Stomach smooth muscle (tissue), 2 donors: ENCODE measurements around the gene PPP1R3G.

Source experiments
- H3K27ac ChIP-seq: one replicate; pipeline ENCODE4 v1.7.0; 2013; ENCODE audit warnings: mild to moderate bottlenecking, low read length, inconsistent platforms
- H3K27me3 ChIP-seq, 2 donors: one replicate each; pipeline ENCODE4 v1.7.0; 2013; ENCODE audit warnings: low read length in 2 of 2; ENCODE audit not compliant: insufficient read depth in 2 of 2, control insufficient read depth in 1 of 2
- H3K36me3 ChIP-seq, 2 donors: one replicate each; pipeline ENCODE4 v1.7.0; 2013; ENCODE audit warnings: low read length in 2 of 2; ENCODE audit not compliant: control insufficient read depth in 2 of 2, insufficient read depth in 2 of 2
- H3K4me1 ChIP-seq: one replicate; pipeline ENCODE4 v1.7.0; 2013; ENCODE audit warnings: low read length; ENCODE audit not compliant: control insufficient read depth, insufficient read depth
- H3K4me3 ChIP-seq, 2 donors: one replicate each; pipeline ENCODE4 v1.7.0; 2013; ENCODE audit warnings: low read length in 2 of 2
- H3K9ac ChIP-seq, 2 donors: one replicate each; pipeline ENCODE4 v1.7.0; 2013; ENCODE audit warnings: low read length in 2 of 2, mild to moderate bottlenecking in 1 of 2
- H3K9me3 ChIP-seq, 2 donors: one replicate each; pipeline ENCODE4 v1.7.0; 2013; ENCODE audit warnings: low read length in 2 of 2; ENCODE audit not compliant: control insufficient read depth in 2 of 2
- donor health status: healthy.
- donor health status: Pancreatic carcinoma.

Gene PPP1R3G

DNA sequence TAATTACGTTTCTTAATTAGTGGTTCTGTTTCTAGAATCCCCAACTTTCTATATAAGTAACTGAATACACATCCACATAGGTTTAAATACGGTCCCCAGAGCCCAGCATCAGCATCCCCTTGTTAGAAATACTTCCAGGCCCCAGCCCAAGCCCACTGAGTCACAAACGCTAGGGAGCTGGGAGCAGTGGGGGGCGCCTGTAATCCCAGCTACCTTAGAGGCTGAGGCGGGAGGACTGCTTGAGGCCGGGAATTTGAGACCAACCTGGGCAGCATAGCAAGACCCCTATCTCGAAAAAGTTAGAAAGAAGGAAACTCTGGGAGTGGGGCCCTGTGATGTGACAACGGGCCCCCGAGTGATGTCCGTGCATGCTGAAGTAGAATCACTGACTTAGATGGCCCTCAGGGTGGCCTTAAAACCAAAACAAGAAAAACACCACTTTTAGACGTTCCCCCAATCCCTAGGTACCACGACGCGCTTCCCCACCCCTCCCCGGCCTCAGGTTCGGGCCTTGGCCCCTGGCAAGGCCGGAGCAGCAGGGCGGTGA is 1.3 kb upstream of the PPP1R3G start:
- no peaks in the 10 kb centered on the region for H3K27me3 ChIP-seq
- H3K9ac ChIP-seq = peak overlapping the region in 1 of 2 donors; percentile 70
- peak overlapping the region; percentile 62 for H3K27ac ChIP-seq
- H3K4me1 ChIP-seq = peaks cover 21% of the 10 kb centered on the region
- H3K36me3 ChIP-seq = no peaks in the 10 kb centered on the region
- no peaks in the 10 kb centered on the region for H3K9me3 ChIP-seq
- peak overlapping the region; percentile 81 to 84 for H3K4me3 ChIP-seq

DNA sequence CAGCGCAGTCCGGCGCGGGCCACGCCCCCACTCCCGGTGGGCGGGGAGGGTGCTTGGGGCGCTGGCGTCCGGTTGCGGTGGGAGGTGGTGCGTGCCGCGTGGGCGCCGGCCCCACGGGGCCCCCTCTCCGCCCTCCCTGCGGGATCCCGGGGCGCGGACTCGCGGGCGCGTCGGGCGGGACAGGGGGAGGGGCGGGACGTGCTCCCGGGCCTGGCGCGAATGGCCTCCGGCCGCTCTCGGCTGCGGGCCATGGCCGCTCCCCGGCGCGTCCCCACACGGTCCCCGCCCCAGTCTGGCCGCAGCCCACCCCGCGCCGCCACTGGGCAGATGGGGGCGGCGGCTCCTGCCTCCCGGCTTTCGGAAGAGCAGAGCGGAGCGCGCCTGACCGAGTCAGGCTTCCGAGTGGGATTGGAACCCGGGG is 771 bp upstream of the PPP1R3G start:
- Histone ChIP-seq H3K9me3 (no peaks in the 10 kb centered on the region), H3K27me3 (no peaks in the 10 kb centered on the region), H3K27ac (peak overlapping the region; percentile 62), H3K4me1 (peaks cover 21% of the 10 kb centered on the region), H3K4me3 (peak overlapping the region; percentile 81 to 84), H3K36me3 (no peaks in the 10 kb centered on the region), H3K9ac (peak overlapping the region; percentile 47 to 70)

DNA sequence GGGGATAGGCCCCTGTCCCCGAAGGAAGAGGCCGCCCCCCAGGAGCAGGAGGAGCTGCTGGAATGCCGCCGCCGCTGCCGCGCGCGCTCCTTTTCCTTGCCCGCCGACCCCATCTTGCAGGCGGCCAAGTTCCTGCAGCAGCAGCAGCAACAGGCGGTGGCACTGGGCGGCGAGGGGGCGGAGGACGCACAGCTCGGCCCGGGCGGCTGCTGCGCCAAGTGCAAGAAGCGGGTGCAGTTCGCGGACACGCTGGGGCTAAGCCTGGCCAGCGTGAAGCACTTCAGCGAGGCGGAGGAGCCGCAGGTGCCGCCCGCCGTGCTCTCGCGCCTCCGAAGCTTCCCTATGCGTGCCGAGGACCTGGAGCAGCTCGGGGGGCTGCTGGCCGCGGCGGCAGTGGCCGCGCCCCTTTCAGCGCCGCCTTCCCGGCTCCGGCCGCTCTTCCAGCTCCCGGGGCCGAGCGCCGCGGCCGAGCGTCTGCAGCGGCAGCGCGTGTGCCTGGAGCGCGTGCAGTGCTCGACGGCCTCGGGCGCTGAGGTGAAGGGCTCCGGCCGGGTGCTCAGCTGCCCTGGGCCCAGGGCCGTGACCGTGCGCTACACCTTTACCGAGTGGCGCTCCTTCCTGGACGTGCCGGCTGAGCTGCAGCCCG is 630 bp downstream of the PPP1R3G start:
- no peaks in the 10 kb centered on the region for H3K36me3 ChIP-seq
- H3K27me3 ChIP-seq = no peaks in the 10 kb centered on the region
- peak overlapping the region in 1 of 2 donors; percentile 70 for H3K9ac ChIP-seq
- peak overlapping the region; percentile 81 to 84 for H3K4me3 ChIP-seq
- peak overlapping the region; percentile 62 for H3K27ac ChIP-seq
- peaks cover 21% of the 10 kb centered on the region for H3K4me1 ChIP-seq
- no peaks in the 10 kb centered on the region for H3K9me3 ChIP-seq

DNA sequence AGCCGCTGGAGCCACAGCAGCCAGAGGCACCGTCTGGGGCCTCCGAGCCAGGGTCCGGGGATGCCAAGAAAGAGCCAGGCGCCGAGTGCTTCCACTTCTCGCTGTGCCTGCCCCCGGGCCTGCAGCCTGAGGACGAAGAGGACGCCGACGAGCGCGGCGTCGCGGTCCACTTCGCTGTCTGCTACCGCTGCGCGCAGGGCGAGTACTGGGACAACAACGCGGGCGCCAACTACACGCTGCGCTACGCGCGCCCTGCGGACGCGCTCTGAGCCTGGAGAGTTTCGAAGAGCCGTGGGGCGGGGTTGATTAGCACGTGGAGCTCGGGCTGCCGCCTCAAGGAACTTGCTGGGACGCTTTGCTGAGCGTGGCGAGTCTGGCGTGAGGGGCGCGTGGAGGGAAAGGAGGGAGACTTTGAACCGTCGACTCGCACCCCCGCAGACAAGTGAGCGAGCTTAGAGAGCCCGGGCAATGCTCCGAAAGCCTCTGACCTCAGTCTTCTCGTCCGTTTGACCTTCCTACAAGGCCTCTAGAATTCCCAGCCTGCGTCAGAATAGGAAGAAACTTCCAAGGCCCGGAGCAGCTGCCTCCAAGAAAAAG is 1.3 kb downstream of the PPP1R3G start:
- no peak overlapping the region for H3K9ac ChIP-seq
- no peaks in the 10 kb centered on the region for H3K9me3 ChIP-seq
- no peak overlapping the region for H3K27ac ChIP-seq
- peak overlapping the region; percentile 81 to 84 for H3K4me3 ChIP-seq
- peaks cover 20% of the 10 kb centered on the region for H3K4me1 ChIP-seq
- no peaks in the 10 kb centered on the region for H3K36me3 ChIP-seq
- no peaks in the 10 kb centered on the region for H3K27me3 ChIP-seq

DNA sequence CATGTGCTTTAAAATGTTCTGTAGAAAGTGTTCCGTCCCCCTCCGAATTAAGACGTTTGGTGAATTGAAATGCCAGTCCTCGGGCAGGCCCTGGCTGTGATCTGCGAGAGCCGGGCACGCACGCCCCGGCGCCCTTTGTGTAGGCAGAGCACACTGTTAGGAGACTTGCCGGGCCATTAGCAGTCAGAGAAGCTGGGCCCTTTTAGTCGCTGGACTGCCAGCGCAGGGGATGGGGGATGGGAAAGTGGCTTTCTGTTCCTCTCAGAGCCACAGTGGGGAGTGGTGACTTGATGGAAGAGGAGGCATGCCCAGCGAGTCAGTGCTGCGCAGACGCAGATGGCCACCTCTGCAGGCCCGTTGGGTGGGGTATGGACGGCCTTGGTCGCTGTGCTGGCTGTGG is 2.2 kb downstream of the PPP1R3G start:
- H3K4me1 ChIP-seq = peaks cover 19% of the 10 kb centered on the region
- no peak overlapping the region for H3K4me3 ChIP-seq
- no peak overlapping the region for H3K9ac ChIP-seq
- H3K27ac ChIP-seq = no peak overlapping the region
- no peaks in the 10 kb centered on the region for H3K9me3 ChIP-seq
- no peaks in the 10 kb centered on the region for H3K27me3 ChIP-seq
- no peaks in the 10 kb centered on the region for H3K36me3 ChIP-seq

DNA sequence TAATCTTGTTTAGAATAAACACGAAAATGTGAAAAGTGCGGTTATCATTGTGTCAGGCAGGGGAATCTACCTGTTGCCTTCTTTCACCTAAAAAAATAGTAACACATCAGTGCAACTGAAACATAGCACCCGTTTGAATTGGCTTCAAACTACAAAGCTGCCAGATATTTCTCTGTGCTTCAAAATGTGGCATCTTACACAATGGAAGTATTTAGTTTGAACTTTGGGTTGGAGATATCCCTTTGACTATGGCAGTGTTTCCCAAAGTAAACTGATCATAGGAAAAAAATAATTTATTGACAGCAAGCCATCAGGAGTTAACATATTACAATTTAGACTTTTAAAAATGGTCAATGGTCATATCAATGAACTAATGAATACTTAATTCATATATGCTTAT is 3.6 kb downstream of the PPP1R3G start:
- Histone ChIP-seq H3K27ac (no peak overlapping the region), H3K9me3 (no peaks in the 10 kb centered on the region), H3K4me3 (no peak overlapping the region), H3K9ac (no peak overlapping the region), H3K36me3 (no peaks in the 10 kb centered on the region), H3K4me1 (peaks cover 19% of the 10 kb centered on the region), H3K27me3 (no peaks in the 10 kb centered on the region)

DNA sequence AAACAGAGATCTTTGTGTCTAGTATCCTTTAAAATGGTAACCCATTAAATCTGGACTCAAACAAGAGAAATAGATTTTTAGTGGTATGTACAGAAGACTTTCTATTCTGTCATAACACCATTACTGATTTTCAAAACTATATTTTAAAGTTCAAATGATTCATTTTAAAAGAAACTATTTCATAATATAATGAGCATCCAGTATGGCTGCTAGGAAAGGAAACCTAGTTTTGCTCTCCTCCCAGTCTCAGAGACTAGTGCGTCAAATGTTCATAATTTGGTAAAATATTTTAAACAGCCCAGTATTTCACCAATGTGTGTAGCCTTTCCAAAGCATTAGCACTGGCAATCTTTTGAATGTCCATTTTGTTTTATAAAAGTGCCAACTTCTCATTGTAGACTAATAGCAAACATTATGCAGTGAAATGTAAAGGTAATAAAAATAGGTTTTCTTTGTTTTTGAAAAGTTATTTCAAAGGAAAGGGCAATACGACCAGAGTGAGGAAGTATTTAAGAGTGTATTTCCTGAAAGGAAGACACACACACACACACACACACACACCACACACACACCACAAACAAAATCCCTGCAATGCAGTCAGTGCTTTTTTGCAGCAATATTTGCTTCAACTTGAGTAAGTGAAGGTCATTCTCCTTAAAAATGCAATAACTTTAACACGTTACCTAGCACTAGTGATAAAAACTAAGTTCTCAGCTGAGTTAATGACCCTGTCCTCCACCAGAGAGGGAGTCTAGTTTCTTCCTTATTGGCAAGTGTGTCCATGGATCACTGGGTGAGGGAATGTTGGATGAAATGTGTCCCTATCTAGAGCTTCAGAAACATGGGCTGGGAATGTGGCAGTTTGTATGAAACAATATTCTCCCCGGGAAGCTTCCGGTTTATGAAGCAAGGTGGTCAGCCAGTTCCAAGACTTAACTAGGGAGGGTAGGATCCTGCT is 4.6 kb downstream of the PPP1R3G start:
- Histone ChIP-seq H3K9ac (no peak overlapping the region), H3K4me3 (no peak overlapping the region), H3K27ac (no peak overlapping the region), H3K4me1 (peaks cover 14% of the 10 kb centered on the region), H3K36me3 (no peaks in the 10 kb centered on the region), H3K9me3 (no peaks in the 10 kb centered on the region), H3K27me3 (no peaks in the 10 kb centered on the region)

DNA sequence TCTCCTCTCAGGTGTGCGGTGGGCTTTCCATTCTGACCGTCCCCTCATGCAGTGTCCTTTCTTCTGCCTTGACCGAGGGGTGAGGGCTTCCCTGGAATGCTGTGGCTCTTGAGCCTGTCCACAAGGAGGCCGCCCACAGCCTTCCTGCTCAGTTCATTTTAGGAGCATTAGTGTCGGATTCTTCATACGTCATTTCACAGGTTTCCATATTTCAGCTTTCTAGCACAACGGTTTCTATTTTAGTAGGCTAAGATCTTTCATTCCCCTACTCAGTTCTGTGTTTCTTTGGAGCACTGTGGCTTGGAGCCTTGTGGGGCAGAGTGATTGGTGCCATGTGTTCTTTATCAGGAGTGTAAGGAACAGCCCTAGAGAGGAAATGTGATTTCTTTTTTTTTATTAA is 5.5 kb downstream of the PPP1R3G start:
- peaks cover 14% of the 10 kb centered on the region for H3K4me1 ChIP-seq
- no peaks in the 10 kb centered on the region for H3K27me3 ChIP-seq
- no peak overlapping the region for H3K9ac ChIP-seq
- no peak overlapping the region for H3K27ac ChIP-seq
- no peaks in the 10 kb centered on the region for H3K9me3 ChIP-seq
- no peak overlapping the region for H3K4me3 ChIP-seq
- no peaks in the 10 kb centered on the region for H3K36me3 ChIP-seq

DNA sequence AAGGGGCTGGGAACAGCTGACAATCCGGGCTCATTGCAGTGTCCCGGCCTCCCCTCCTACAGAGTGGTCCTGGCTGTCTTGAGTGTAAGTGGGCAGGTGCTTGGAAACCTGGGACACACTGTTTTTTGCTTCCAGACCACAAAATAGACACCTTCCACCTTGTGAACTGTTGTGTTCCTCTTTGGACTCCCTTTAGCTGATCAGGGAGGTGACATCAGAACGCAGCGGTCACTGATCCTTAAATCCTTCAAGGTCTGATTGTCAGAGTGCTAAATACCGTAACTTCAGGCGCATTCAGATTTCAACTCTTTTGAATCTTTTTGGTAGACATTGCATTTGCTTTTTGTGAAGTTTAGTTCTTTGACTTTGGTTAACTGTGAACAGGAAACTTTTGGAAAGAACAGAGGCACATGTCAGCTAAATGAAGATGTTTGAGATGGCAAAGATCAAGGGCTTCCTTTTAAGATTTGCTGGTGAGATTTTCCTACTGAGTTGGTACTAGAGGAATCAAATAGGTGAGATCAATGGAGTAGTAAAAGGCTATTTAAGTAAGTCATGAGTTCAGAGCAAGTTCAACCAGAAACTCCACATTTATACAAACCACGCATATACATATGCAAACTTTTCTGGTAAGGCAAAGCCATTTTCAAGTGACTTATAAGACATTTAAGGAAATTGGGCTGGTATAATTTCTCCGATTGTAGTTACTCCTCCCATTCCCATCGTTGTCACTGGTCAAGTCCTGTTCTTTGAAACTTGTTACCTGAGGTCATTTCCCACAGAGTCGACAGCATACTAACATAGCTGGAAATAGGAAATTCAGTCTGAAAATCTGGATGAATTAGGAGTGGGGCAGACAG is 6.3 kb downstream of the PPP1R3G start:
- H3K9me3 ChIP-seq = no peaks in the 10 kb centered on the region
- H3K4me1 ChIP-seq = peaks cover 6% of the 10 kb centered on the region
- no peak overlapping the region for H3K4me3 ChIP-seq
- no peak overlapping the region for H3K9ac ChIP-seq
- H3K27me3 ChIP-seq = no peaks in the 10 kb centered on the region
- no peaks in the 10 kb centered on the region for H3K36me3 ChIP-seq
- no peak overlapping the region for H3K27ac ChIP-seq
